ENCODE measurements around the gene GPC1. TPM values are rescaled to one million over a fixed set of nuclear protein-coding genes. Genes with fewer than 3 reads are reported as not detected.

Gene GPC1
- 210 and 229 TPM in 2 replicates for total RNA-seq

GRCh38 chr2:240435457-240435947, at the start of gene GPC1:
TSS of gene GPC1 (plus strand) at chr2:240435663. CDS start at chr2:240435919, 256 bp downstream.

Other genes starting within 250 kb of the GPC1 start
- 5.9 and 6.9 TPM in 2 replicates for gene ANKMY1, start 122.3 kb downstream of the GPC1 start, total RNA-seq
- gene DUSP28, start 124.7 kb downstream of the GPC1 start, total RNA-seq: 3.7 TPM in 2 replicates
- gene RNPEPL1, start 132.8 kb downstream of the GPC1 start, total RNA-seq: 31.4 and 35.1 TPM in 2 replicates
- 18.1 and 25.5 TPM in 2 replicates for gene CAPN10, start 151.1 kb downstream of the GPC1 start, total RNA-seq
- gene GPR35, start 189.8 kb downstream of the GPC1 start, total RNA-seq: 0.28 TPM in 1 of 2 replicates, not detected in the other
- not detected in 2 replicates for gene AQP12B, start 247.2 kb downstream of the GPC1 start, total RNA-seq

All from airway epithelial cell (primary cell).